ENCODE measurements around the gene FCN2.

DNA sequence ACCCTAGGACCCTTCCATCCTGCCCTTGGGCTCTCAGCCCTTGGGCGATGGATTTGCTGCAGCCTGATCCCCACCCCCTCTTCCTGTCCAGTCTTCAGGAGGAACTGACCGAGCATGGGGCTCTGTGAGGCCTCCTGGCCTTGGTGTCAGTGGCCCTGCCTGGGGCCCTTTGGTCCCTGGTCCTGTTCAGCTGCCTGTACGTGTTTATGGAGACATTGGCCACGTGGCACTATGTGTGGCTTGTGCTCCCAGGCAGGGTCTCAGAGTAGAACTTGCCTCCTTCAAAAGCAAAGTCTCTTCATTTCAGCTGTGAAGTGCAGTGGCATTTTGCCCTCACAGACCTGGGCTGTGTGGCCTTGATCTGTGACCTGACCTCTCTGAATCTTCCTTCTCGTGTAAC, 11.1 kb downstream of the FCN2 start:
- TF ChIP-seq, protein P1, sequence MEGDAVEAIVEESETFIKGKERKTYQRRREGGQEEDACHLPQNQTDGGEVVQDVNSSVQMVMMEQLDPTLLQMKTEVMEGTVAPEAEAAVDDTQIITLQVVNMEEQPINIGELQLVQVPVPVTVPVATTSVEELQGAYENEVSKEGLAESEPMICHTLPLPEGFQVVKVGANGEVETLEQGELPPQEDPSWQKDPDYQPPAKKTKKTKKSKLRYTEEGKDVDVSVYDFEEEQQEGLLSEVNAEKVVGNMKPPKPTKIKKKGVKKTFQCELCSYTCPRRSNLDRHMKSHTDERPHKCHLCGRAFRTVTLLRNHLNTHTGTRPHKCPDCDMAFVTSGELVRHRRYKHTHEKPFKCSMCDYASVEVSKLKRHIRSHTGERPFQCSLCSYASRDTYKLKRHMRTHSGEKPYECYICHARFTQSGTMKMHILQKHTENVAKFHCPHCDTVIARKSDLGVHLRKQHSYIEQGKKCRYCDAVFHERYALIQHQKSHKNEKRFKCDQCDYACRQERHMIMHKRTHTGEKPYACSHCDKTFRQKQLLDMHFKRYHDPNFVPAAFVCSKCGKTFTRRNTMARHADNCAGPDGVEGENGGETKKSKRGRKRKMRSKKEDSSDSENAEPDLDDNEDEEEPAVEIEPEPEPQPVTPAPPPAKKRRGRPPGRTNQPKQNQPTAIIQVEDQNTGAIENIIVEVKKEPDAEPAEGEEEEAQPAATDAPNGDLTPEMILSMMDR (IDR thresholded peaks at IDR 0.05), result no peak
- TF ChIP-seq POLR2A (IDR thresholded peaks at IDR 0.05), result no peak
